ENCODE measurements around the gene THRSP.
"Not testable (repeated sequence)": the region's sequence is repeated elsewhere in the genome, so short reads cannot be mapped to it uniquely, and the experiment has no call there.

The THRSP gene

DNA sequence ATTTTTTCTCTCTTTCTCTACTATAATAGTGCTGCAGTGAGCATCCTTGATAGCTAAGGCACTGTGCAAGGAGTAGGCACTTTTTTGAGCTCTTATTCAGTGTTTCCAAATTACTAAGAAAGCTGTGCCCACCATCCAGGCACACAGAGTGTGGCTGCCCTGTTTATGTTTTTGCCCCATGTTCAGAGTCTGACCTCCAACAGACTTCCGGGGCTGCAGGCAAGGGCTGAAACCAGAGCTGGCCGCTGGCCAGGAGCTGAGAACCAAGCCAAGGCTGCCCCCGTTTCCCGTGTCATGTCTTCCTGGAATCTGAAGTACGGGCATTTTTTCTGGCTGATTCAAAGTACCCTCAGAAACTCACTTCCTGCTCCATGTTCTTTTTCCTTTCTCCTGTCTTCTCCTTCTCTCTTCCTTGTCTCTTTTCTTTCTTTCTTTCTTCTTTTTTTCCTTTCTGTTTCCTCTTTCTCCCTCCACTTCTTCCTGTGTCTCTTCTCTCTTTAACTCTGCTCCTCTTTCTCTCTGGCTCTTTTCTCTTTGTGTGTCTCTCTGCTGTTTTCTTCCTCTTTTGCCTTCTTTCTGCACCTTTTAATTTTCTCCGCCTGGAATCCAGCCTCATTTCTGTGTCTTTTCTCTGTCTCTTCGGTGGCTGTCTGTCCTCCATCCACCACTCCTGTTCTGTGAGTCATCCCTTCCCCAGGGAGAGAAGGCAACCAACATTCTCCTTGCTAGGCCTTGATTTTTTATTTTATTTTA lies 23.6 kb upstream of the THRSP start:
- DNase-seq (ENCODE audit: low read depth, low spot score), result no peak
- no peak for TF ChIP-seq SUZ12 (IDR thresholded peaks at IDR 0.05; ENCODE audit: extremely low read depth, insufficient read depth, insufficient read length)
- TF ChIP-seq YY1 (IDR thresholded peaks at IDR 0.05; ENCODE audit: insufficient read depth, insufficient read length), result no peak
- no peak for TF ChIP-seq ZNF274 (IDR thresholded peaks at IDR 0.05; ENCODE audit: low read depth, low read length)
- Histone ChIP-seq H3K27me3 (ENCODE audit: insufficient read depth, insufficient read length) (peaks cover 4% of the 10 kb centered on the region), H3K9me3 (ENCODE audit: insufficient read depth, low read length) (no peaks in the 10 kb centered on the region), H3K4me3 (ENCODE audit: insufficient read length, low read depth) (no peak overlapping the region), H3K36me3 (ENCODE audit: insufficient read depth, insufficient read length, low read length) (no peaks in the 10 kb centered on the region), H3K9ac (ENCODE audit: insufficient read length, low read depth) (no peak overlapping the region), H3K4me1 (ENCODE audit: insufficient read depth, insufficient read length) (no peaks in the 10 kb centered on the region)

DNA sequence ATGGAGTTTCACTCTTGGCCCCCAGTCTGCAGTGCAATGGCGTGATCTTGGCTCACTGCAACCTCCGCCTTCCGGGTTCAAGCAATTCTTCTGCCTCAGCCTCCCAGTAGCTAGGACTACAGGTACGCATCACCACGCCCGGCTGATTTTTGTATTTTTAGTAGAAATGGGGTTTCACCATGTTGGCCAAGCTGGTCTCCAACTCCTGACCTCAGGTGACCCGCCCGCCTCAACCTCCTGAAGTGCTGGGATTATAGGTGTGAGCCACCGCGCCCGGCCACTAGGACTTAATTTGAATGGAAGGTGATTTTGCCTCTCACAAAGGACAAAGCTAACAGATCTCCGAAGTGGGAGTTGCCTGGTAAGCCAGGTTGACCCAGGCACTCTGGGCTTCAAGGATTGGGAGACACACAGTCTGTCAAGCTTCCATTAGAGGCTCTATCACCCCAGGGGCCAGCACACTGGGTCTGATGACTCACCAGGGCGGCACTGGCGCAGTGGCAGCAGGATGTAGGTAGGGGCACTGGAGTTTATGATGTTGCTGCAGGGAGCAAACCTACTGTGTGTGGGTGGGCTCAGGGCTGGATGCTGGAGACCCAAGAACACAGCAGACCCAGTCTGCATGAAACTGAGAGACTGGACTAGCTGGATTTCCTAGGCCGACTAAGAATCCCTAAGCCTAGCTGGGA lies 22.8 kb upstream of the THRSP start:
- peaks cover 11% of the 10 kb centered on the region for H3K27me3 ChIP-seq (ENCODE audit: insufficient read depth, insufficient read length)
- no peaks in the 10 kb centered on the region for H3K36me3 ChIP-seq (ENCODE audit: insufficient read depth, insufficient read length, low read length)
- TF ChIP-seq YY1 (IDR thresholded peaks at IDR 0.05; ENCODE audit: insufficient read depth, insufficient read length) (no peak), ZNF274 (IDR thresholded peaks at IDR 0.05; ENCODE audit: low read depth, low read length) (no peak), SUZ12 (IDR thresholded peaks at IDR 0.05; ENCODE audit: extremely low read depth, insufficient read depth, insufficient read length) (no peak)
- H3K4me3 ChIP-seq (ENCODE audit: insufficient read length, low read depth), result no peak overlapping the region
- DNase-seq (ENCODE audit: low read depth, low spot score), result no peak
- no peak overlapping the region for H3K9ac ChIP-seq (ENCODE audit: insufficient read length, low read depth)
- H3K9me3 ChIP-seq (ENCODE audit: insufficient read depth, low read length), result no peaks in the 10 kb centered on the region
- H3K4me1 ChIP-seq (ENCODE audit: insufficient read depth, insufficient read length), result no peaks in the 10 kb centered on the region

DNA sequence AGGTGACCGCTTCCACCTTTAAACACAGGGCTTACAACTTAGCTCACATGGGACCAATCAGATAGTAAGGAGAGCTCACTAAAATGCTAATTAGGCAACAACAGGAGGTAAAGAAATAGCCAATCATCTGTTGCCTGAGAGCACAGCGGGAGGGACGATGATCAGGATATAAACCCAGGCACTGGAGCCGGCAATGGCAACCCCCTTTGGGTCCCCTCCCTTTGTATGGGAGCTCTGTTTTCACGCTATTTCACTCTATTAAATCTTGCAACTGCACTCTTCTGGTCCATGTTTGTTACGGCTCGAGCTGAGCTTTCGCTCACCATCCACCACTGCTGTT lies 22.3 kb upstream of the THRSP start:
- H3K27me3 ChIP-seq (ENCODE audit: insufficient read depth, insufficient read length), result peaks cover 12% of the 10 kb centered on the region
- not testable (repeated sequence) for H3K9me3 ChIP-seq (ENCODE audit: insufficient read depth, low read length); H3K4me3 ChIP-seq (ENCODE audit: insufficient read length, low read depth); H3K36me3 ChIP-seq (ENCODE audit: insufficient read depth, insufficient read length, low read length); DNase-seq (ENCODE audit: low read depth, low spot score); H3K4me1 ChIP-seq (ENCODE audit: insufficient read depth, insufficient read length); H3K9ac ChIP-seq (ENCODE audit: insufficient read length, low read depth)

DNA sequence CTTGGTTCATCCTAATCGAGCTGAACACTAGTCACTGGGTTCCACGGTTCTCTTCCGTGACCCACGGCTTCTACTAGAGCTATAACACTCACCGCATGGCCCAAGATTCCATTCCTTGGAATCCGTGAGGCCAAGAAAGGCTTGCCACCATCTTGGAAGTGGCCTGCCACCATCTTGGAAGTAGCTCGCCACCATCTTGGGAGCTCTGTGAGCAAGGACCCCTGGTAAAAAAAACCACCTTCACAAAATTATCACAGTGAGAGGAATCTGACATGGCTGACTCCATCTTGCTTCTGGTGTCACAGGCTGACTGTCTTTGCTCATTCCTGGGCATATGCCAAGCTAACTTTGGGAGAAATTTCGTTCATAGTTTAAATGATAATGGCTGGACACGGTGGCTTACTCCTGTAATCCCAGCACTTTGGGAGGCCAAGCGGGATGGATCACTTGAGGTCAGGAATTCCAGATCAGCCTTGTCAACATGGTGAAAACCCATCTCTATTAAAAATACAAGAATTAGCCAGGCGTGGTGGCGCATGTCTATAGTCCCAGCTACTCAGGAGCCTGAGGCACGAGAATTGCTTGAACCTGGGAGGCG lies 21.7 kb upstream of the THRSP start:
- no peak for TF ChIP-seq SUZ12 (IDR thresholded peaks at IDR 0.05; ENCODE audit: extremely low read depth, insufficient read depth, insufficient read length)
- TF ChIP-seq ZNF274 (IDR thresholded peaks at IDR 0.05; ENCODE audit: low read depth, low read length), result no peak
- no peak for TF ChIP-seq YY1 (IDR thresholded peaks at IDR 0.05; ENCODE audit: insufficient read depth, insufficient read length)
- DNase-seq (ENCODE audit: low read depth, low spot score), result no peak
- no peak overlapping the region for H3K4me3 ChIP-seq (ENCODE audit: insufficient read length, low read depth)
- no peak overlapping the region for H3K9ac ChIP-seq (ENCODE audit: insufficient read length, low read depth)
- peaks cover 12% of the 10 kb centered on the region for H3K27me3 ChIP-seq (ENCODE audit: insufficient read depth, insufficient read length)
- H3K36me3 ChIP-seq (ENCODE audit: insufficient read depth, insufficient read length, low read length), result no peaks in the 10 kb centered on the region
- H3K4me1 ChIP-seq (ENCODE audit: insufficient read depth, insufficient read length), result no peaks in the 10 kb centered on the region
- no peaks in the 10 kb centered on the region for H3K9me3 ChIP-seq (ENCODE audit: insufficient read depth, low read length)

DNA sequence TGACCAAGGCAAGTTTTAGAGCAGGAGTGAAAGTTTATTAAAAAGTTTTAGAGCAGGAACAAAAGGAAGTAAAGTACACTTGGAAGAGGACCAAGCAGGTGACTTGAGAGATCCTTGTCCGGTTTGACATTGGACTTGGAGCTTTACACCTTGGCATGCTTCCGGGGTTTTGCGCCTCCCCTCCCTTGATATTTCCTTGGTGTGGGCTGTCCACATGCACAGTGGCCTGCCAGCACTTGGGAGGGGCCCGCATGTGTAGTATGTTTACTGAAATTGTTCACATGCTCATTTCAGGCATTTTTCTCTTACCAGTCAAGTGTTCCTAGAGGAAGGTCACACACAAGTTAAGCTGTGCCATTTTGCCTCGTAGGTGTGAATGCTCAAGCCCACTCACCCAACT lies 19.0 kb upstream of the THRSP start:
- Histone ChIP-seq H3K4me1 (ENCODE audit: insufficient read depth, insufficient read length) (no peaks in the 10 kb centered on the region), H3K36me3 (ENCODE audit: insufficient read depth, insufficient read length, low read length) (no peaks in the 10 kb centered on the region), H3K9ac (ENCODE audit: insufficient read length, low read depth) (no peak overlapping the region), H3K4me3 (ENCODE audit: insufficient read length, low read depth) (no peak overlapping the region), H3K27me3 (ENCODE audit: insufficient read depth, insufficient read length) (peaks cover 12% of the 10 kb centered on the region), H3K9me3 (ENCODE audit: insufficient read depth, low read length) (no peaks in the 10 kb centered on the region)
- no peak for TF ChIP-seq ZNF274 (IDR thresholded peaks at IDR 0.05; ENCODE audit: low read depth, low read length)
- DNase-seq (ENCODE audit: low read depth, low spot score), result no peak

DNA sequence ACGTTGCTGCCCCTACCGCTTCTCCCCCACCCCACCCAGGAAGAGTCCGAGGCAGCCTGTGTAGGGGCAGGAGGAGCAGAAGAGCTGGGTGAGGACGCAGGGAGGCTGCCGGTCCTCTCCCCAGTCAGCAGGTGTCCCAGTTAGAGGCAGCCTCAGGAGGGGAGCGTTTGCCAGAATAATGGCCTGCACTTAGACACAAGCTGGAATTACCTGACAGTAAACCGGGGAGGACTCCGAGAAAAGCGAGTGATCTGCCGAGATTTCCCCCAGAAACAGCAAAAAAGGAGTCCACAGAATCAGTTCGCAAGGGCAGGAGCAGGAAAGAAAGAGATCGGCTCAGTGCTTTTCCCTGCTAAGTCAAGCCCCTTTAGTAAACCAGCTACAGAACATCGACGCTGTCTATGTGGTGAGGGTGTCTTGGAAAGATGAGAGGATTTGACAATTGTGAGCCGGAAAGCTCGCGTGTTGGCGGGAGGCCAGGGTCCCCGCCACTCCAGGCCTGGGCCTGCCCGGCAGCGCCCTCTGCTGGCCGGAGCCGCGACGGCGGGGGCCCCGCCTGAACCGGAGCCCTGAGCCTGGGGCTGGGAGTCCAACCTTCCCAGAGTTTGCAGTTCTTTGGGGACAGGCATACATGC lies 17.7 kb upstream of the THRSP start:
- TF ChIP-seq YY1 (IDR thresholded peaks at IDR 0.05; ENCODE audit: insufficient read depth, insufficient read length), result no peak

DNA sequence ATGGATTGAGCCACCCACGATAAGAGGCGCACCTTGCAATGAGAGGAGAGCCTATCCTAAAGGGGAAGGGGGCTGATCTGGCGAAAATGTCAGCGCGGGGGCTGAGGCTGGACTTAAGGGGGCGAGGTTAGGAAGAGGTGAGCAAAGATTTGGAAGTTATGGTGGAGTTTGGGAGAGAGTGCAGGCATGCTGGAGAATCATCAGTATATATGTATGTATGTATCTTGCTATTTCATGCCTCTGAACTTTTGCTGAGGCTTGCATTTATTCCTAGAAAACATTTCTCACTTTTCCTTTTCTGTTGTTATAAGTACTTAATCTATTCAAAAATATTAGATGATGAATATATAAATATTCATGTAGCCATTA lies 17.2 kb upstream of the THRSP start:
- Histone ChIP-seq H3K9ac (ENCODE audit: insufficient read length, low read depth) (no peak overlapping the region), H3K36me3 (ENCODE audit: insufficient read depth, insufficient read length, low read length) (no peaks in the 10 kb centered on the region), H3K27me3 (ENCODE audit: insufficient read depth, insufficient read length) (peaks cover 12% of the 10 kb centered on the region), H3K4me1 (ENCODE audit: insufficient read depth, insufficient read length) (peaks cover 5% of the 10 kb centered on the region), H3K9me3 (ENCODE audit: insufficient read depth, low read length) (no peaks in the 10 kb centered on the region), H3K4me3 (ENCODE audit: insufficient read length, low read depth) (no peak overlapping the region)
- no peak for DNase-seq (ENCODE audit: low read depth, low spot score)
- TF ChIP-seq YY1 (IDR thresholded peaks at IDR 0.05; ENCODE audit: insufficient read depth, insufficient read length) (no peak), SUZ12 (IDR thresholded peaks at IDR 0.05; ENCODE audit: extremely low read depth, insufficient read depth, insufficient read length) (no peak), ZNF274 (IDR thresholded peaks at IDR 0.05; ENCODE audit: low read depth, low read length) (no peak)

More for the DNA sequence above, 17.7 kb upstream of the THRSP start:
- H3K4me1 ChIP-seq (ENCODE audit: insufficient read depth, insufficient read length), result peaks cover 5% of the 10 kb centered on the region
- peak; percentile 35 for DNase-seq (ENCODE audit: low read depth, low spot score)
- no peaks in the 10 kb centered on the region for H3K9me3 ChIP-seq (ENCODE audit: insufficient read depth, low read length)
- peak overlapping the region; percentile 15 for H3K4me3 ChIP-seq (ENCODE audit: insufficient read length, low read depth)
- H3K36me3 ChIP-seq (ENCODE audit: insufficient read depth, insufficient read length, low read length), result no peaks in the 10 kb centered on the region
- H3K9ac ChIP-seq (ENCODE audit: insufficient read length, low read depth), result peak overlapping the region; percentile 59
- peaks cover 12% of the 10 kb centered on the region for H3K27me3 ChIP-seq (ENCODE audit: insufficient read depth, insufficient read length)
